VCaP (cell line): ENCODE measurements around the gene TMEM229B.

Experiments used
- H3K27ac ChIP-seq: fragments of 450-650 bp; 2 replicates; pipeline ENCODE4 v1.5.1; 2017
- CTCF ChIP-seq: fragments of 450-650 bp; conservative IDR thresholded peaks from 2 replicates; pipeline ENCODE4 v1.5.1; 2017; ENCODE audit warnings: mild to moderate bottlenecking, moderate library complexity

TMEM229B gene

GRCh38 chr14:67485501-67486095 is 2.9 kb downstream of the TMEM229B start:
- no peak for TF ChIP-seq CTCF
- H3K27ac ChIP-seq: no peak overlapping the region

- H3K27ac ChIP-seq: no peak overlapping the region
- no peak for TF ChIP-seq CTCF
These were observed 4.8 kb downstream of the TMEM229B start for GRCh38 chr14:67483579-67484285.

- no peak for TF ChIP-seq CTCF
These were observed 6.0 kb downstream of the TMEM229B start for GRCh38 chr14:67482231-67483164.

GRCh38 chr14:67480011-67480410 is 8.5 kb downstream of the TMEM229B start:
- peak overlapping the region; percentile 5; the same call in 1 of the 2 replicates for H3K27ac ChIP-seq
- no peak for TF ChIP-seq CTCF

More at GRCh38 chr14:67482231-67483164, 6.0 kb downstream of the TMEM229B start:
- H3K27ac ChIP-seq: no peak overlapping the region

GRCh38 chr14:67478800-67479084 is 9.8 kb downstream of the TMEM229B start:
- no peak overlapping the region for H3K27ac ChIP-seq
- TF ChIP-seq CTCF: no peak

- no peak for TF ChIP-seq CTCF
These were observed 10.4 kb downstream of the TMEM229B start for GRCh38 chr14:67477926-67478799.

More at GRCh38 chr14:67477926-67478799, 10.4 kb downstream of the TMEM229B start:
- H3K27ac ChIP-seq: no peak overlapping the region
